IPS-15b (cell line): Measurements from ENCODE around the gene ULK3.
A peak's percentile ranks its signal among the peaks of the same experiment; 100 is the strongest.

ENCODE experiments used
- H3K27me3 ChIP-seq: one replicate; pipeline ENCODE4 v1.6.1; 2013; ENCODE audit warnings: low read length; ENCODE audit not compliant: control insufficient read depth, insufficient read depth
- H3K36me3 ChIP-seq: one replicate; pipeline ENCODE4 v1.6.1; 2013; ENCODE audit warnings: low read length; ENCODE audit not compliant: control insufficient read depth, insufficient read depth
- H3K4me1 ChIP-seq: one replicate; pipeline ENCODE4 v1.6.1; 2013; ENCODE audit warnings: mild to moderate bottlenecking, low read length; ENCODE audit not compliant: control insufficient read depth, insufficient read depth
- H3K4me3 ChIP-seq: one replicate; pipeline ENCODE4 v1.5.1; 2013; ENCODE audit warnings: low read depth, low read length
- H3K9ac ChIP-seq: one replicate; pipeline ENCODE4 v1.6.1; 2013; ENCODE audit warnings: low read depth, mild to moderate bottlenecking, low read length
- H3K9me3 ChIP-seq: one replicate; pipeline ENCODE4 v1.6.1; 2013; ENCODE audit warnings: mild to moderate bottlenecking, low read length; ENCODE audit not compliant: control insufficient read depth, insufficient read depth

The ULK3 gene

GRCh38 chr15:74826921-74827320 is 16.0 kb downstream of the ULK3 start:
- Histone ChIP-seq H3K4me3 (peak overlapping the region; percentile 16), H3K9me3 (no peaks in the 10 kb centered on the region), H3K9ac (no peak overlapping the region), H3K27me3 (peaks cover 43% of the 10 kb centered on the region), H3K36me3 (no peaks in the 10 kb centered on the region), H3K4me1 (no peaks in the 10 kb centered on the region)

GRCh38 chr15:74826364-74826819 is 16.6 kb downstream of the ULK3 start, which contains the start of gene CPLX3:
Gene CPLX3 (plus strand): TSS chr15:74826627. CDS start chr15:74826704, 77 bp downstream.
- no peaks in the 10 kb centered on the region for H3K9me3 ChIP-seq
- no peaks in the 10 kb centered on the region for H3K4me1 ChIP-seq
- no peaks in the 10 kb centered on the region for H3K36me3 ChIP-seq
- H3K9ac ChIP-seq = no peak within 1 kb of the TSS
- H3K27me3 ChIP-seq = peaks cover 43% of the 10 kb centered on the region
- peak within 1 kb of the TSS; percentile 16 for H3K4me3 ChIP-seq

- no peak overlapping the region for H3K4me3 ChIP-seq
- peaks cover 43% of the 10 kb centered on the region for H3K27me3 ChIP-seq
- H3K4me1 ChIP-seq = no peaks in the 10 kb centered on the region
- H3K9me3 ChIP-seq = no peaks in the 10 kb centered on the region
- H3K9ac ChIP-seq = no peak overlapping the region
- no peaks in the 10 kb centered on the region for H3K36me3 ChIP-seq
Measured at GRCh38 chr15:74825866-74826265, 17.1 kb downstream of the ULK3 start.

- H3K4me3 ChIP-seq = no peak overlapping the region
- H3K4me1 ChIP-seq = no peaks in the 10 kb centered on the region
- H3K36me3 ChIP-seq = no peaks in the 10 kb centered on the region
- H3K27me3 ChIP-seq = peaks cover 43% of the 10 kb centered on the region
- H3K9me3 ChIP-seq = no peaks in the 10 kb centered on the region
- no peak overlapping the region for H3K9ac ChIP-seq
Measured at GRCh38 chr15:74824976-74825375, 18.0 kb downstream of the ULK3 start.

GRCh38 chr15:74823324-74823723 is 19.6 kb downstream of the ULK3 start:
- no peaks in the 10 kb centered on the region for H3K4me1 ChIP-seq
- no peak overlapping the region for H3K9ac ChIP-seq
- no peaks in the 10 kb centered on the region for H3K36me3 ChIP-seq
- H3K9me3 ChIP-seq = no peaks in the 10 kb centered on the region
- no peak overlapping the region for H3K4me3 ChIP-seq
- peaks cover 36% of the 10 kb centered on the region for H3K27me3 ChIP-seq

GRCh38 chr15:74822233-74822632 is 20.7 kb downstream of the ULK3 start:
- H3K9me3 ChIP-seq = no peaks in the 10 kb centered on the region
- H3K9ac ChIP-seq = no peak overlapping the region
- H3K27me3 ChIP-seq = peaks cover 27% of the 10 kb centered on the region
- H3K4me3 ChIP-seq = no peak overlapping the region
- H3K36me3 ChIP-seq = no peaks in the 10 kb centered on the region
- no peaks in the 10 kb centered on the region for H3K4me1 ChIP-seq

- H3K9me3 ChIP-seq = no peaks in the 10 kb centered on the region
- H3K27me3 ChIP-seq = peaks cover 23% of the 10 kb centered on the region
- no peak overlapping the region for H3K4me3 ChIP-seq
- H3K36me3 ChIP-seq = no peaks in the 10 kb centered on the region
- H3K4me1 ChIP-seq = no peaks in the 10 kb centered on the region
- no peak overlapping the region for H3K9ac ChIP-seq
Measured at GRCh38 chr15:74821790-74822158, 21.2 kb downstream of the ULK3 start.

- Histone ChIP-seq H3K4me1 (no peaks in the 10 kb centered on the region), H3K36me3 (no peaks in the 10 kb centered on the region), H3K9ac (no peak overlapping the region)
Measured at GRCh38 chr15:74821091-74821789, 21.7 kb downstream of the ULK3 start.

GRCh38 chr15:74820056-74820455 is 22.9 kb downstream of the ULK3 start:
- H3K4me3 ChIP-seq = no peak overlapping the region
- H3K9me3 ChIP-seq = no peaks in the 10 kb centered on the region
- H3K4me1 ChIP-seq = no peaks in the 10 kb centered on the region
- no peaks in the 10 kb centered on the region for H3K36me3 ChIP-seq
- no peak overlapping the region for H3K9ac ChIP-seq
- peaks cover 8% of the 10 kb centered on the region for H3K27me3 ChIP-seq

More at GRCh38 chr15:74821091-74821789, 21.7 kb downstream of the ULK3 start:
- peaks cover 20% of the 10 kb centered on the region for H3K27me3 ChIP-seq
- H3K4me3 ChIP-seq = no peak overlapping the region
- no peaks in the 10 kb centered on the region for H3K9me3 ChIP-seq

GRCh38 chr15:74817370-74817737 is 25.6 kb downstream of the ULK3 start:
- Histone ChIP-seq H3K9ac (no peak overlapping the region), H3K27me3 (no peaks in the 10 kb centered on the region), H3K4me1 (no peaks in the 10 kb centered on the region), H3K4me3 (no peak overlapping the region), H3K36me3 (no peaks in the 10 kb centered on the region), H3K9me3 (no peaks in the 10 kb centered on the region)

- no peaks in the 10 kb centered on the region for H3K9me3 ChIP-seq
- H3K9ac ChIP-seq = no peak overlapping the region
- H3K4me3 ChIP-seq = no peak overlapping the region
- no peaks in the 10 kb centered on the region for H3K36me3 ChIP-seq
- H3K27me3 ChIP-seq = no peaks in the 10 kb centered on the region
- no peaks in the 10 kb centered on the region for H3K4me1 ChIP-seq
Measured at GRCh38 chr15:74816624-74817369, 26.2 kb downstream of the ULK3 start.

GRCh38 chr15:74815961-74816360 is 27.0 kb downstream of the ULK3 start:
- H3K9ac ChIP-seq = no peak overlapping the region
- H3K36me3 ChIP-seq = no peaks in the 10 kb centered on the region
- H3K9me3 ChIP-seq = no peaks in the 10 kb centered on the region
- H3K4me1 ChIP-seq = no peaks in the 10 kb centered on the region
- H3K4me3 ChIP-seq = no peak overlapping the region
- no peaks in the 10 kb centered on the region for H3K27me3 ChIP-seq
